GM18507 (cell line): Measurements from ENCODE around the gene ADGRB3.
"Not testable (repeated sequence)": the region's sequence is repeated elsewhere in the genome, so short reads cannot be mapped to it uniquely, and the experiment has no call there.

Experiments used
- DNase-seq: peaks from one replicate; pipeline ENCODE4 v3.0.0; 2011; ENCODE audit warnings: low read depth; ENCODE audit not compliant: insufficient read length; ENCODE audit errors: extremely low spot score
- FAIRE-seq: peaks from 2 replicates; lab custom pipeline; 2011; peaks lifted over from hg19 to GRCh38; lab: Jason Lieb, UNC

Gene ADGRB3

DNA sequence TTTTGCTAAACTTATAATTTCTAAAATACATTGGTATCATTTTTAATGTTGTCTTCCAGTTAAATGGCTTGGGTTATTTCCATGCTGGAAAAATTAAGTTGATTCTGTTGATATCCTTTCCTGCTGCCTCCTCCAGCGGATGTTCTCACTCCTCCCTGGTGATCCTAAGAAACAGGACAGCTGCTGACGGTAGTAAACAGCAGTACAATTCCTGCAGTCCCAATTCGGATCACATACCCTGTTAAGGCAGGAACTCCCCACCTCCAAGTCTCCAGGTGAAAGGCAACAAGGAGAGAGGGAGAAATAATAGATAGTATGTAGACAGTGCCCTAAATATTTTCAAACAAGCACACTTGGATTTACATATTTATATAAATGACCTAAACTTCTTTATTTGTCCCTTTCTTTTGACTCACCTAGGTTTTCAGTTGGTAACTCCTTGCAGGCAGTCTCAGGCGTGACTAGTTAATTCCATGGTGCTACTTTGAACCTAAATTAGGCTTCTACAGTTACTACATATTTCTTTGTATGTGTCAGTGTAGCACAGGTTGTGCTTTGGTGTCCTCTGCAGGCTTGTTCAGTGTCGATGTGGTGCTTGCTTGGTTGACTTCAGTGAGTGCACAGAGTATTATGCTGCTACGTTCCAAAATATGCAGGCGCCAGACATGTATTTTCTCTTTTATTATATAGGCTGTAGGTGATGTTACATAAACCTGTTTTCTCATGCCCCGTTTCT is 126.0 kb downstream of the ADGRB3 start:
- no peak for DNase-seq

DNA sequence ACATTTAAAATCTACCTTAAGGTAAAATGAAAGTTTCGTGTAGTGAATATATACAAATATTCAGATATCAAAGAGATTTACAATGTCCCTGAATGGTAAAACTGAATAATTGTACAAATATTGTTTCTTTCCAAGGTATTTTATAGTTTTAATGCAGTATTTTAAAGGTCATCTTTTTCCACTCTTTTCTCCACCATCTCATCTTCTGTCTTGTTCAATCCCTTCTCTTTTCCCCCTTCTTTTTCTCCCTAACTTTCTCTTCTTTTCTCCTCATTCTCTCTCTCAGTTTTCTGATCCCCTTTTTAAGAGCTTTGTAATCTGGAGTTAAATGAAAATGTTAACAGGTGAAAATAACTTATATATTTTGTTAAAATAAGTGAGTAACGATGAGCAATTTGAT is 126.9 kb downstream of the ADGRB3 start:
- FAIRE-seq (no peak), DNase-seq (no peak)

More for the DNA sequence above, 126.0 kb downstream of the ADGRB3 start:
- no peak for FAIRE-seq

DNA sequence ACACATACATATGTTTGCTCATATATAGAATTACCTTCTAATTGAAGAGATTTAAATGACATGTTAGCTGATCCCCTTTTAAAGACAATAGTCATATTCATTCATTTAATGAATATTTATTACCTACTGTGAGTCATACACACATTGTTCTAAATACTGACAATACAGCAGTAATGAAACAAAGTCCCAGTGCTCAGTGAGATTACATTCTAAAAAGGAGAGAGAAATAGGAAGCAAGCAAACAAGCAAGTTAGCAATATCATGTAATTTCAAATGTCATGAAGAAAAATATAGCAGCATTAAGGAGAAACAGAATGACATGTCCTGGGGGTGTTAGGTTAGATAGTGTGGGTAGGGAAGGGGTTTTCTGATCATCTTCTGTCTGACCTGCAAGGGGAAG is 136.3 kb downstream of the ADGRB3 start:
- DNase-seq (no peak), FAIRE-seq (no peak)

DNA sequence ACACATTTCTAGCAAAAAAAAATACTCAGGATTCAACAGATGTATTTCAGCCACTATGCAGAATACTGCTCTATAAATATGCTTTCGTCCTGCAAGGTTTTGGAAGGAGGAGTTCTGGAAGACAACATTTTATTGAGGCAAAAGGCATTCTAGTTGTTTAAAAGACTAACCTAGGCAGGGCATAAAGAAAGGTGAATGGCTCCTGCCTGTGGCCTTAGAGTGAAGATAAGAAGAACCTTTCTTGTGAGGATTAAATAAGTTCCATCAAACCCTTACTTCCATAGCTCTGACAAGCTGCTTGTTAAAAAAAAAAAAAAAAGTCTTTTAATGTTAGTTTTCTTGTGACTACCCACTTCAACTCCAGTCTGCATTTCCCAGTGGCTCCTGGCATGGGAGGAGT is 139.8 kb downstream of the ADGRB3 start:
- FAIRE-seq (no peak), DNase-seq (no peak)

DNA sequence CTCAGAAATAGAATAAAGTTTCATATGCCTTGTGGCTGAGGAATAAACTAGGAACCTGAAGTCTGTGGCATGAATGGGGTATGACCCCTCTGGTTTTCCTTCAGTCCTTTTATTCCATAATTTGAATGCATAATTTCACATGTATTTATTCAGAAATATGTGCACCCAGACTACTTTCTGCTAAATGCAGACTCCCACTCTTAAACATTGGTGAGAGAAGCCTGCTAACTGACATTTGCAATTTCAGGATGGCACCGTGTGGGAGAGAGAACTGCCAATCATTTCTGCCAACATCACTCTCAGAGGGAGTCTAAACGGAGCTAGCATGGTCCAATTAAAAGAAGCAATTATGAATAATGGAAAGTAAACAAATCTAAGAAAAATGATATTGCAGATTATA is 141.3 kb downstream of the ADGRB3 start:
- no peak for DNase-seq
- FAIRE-seq, result no peak

DNA sequence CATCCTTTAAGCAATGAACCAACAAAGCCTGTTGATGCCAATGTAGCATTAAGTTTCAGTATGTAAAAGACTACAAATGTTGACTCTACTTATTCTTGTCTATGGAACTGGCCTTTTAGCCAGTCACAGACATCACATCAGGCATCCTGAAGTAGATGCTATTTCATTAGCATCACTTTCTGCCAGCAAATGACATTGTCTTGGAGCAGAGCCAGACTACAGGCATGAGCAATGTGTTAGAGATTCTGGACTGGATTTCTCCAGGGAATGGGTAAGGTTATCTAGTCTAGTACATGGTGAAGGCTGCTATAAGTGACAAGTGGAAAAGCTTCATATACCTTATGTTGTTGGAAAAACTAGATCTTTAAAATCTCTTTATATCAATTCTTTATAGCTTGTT is 142.9 kb downstream of the ADGRB3 start:
- no peak for DNase-seq
- no peak for FAIRE-seq

DNA sequence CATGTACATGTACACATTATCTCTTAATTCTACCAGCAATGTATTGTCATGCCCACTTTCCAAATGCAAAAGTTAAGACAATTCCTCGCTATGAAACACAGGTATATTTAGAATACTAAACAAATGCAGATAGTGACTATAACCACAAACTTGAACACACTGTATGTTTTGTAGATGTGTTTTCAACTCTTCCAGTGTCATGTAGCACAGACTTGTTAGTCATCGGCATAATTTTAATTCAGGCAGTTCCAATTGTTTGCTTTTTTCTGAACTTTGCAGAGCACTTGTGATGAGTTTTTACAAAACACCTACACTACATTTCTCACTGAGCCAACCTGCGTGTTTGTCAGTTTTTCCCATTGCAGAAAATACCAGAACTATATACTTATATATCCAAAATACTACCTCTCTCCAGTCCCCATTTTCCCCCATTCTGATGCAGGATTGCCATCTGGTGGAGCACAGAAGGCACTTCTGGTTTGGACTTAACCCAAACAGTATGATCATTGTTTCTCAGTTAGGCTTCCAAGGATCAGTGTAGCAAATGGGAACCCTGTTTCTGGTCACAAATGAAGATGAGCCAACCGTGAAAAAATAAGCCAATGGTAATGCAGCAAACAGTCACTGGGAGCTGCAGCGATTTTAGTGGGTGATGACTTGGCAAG is 143.4 kb downstream of the ADGRB3 start:
- DNase-seq, result no peak
- no peak for FAIRE-seq

DNA sequence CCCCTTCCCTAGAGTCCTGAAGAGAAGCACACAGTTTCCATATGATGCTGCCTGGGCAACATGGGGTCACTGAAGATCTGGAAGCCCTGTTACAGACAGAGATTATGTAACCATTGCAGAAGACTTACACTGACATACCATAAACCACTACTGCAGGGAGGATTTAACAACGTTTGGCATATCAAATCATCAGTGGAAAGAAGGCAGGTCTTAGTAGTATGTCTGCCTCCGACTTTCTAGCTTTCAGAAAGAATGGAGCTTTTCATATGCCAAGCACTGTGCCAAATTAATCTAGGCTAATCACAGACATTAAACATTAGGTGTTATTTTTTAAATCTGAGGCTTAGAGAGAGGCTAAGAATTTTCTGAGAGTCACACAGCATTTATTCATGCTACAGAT is 144.3 kb downstream of the ADGRB3 start:
- DNase-seq (no peak), FAIRE-seq (no peak)

DNA sequence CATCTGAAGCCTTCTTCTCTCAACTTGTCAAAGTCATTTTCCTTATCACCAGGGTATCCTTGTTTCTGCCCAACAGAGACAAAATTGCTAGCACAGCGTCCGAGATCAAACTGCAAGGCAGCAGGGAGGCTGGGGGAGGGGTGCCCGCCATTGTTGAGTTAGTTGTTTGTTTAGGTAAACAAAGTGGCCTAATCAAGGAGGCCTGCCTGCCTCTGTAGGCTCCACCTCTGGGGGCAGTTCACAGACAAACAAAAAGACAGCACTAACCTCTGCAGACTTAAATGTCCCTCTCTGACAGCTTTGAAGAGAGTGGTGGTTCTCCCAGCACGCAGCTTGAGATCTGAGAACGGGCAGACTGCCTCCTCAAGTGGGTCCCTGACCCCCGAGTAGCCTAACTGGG is 155.0 kb downstream of the ADGRB3 start:
- DNase-seq, FAIRE-seq: not testable (repeated sequence)

DNA sequence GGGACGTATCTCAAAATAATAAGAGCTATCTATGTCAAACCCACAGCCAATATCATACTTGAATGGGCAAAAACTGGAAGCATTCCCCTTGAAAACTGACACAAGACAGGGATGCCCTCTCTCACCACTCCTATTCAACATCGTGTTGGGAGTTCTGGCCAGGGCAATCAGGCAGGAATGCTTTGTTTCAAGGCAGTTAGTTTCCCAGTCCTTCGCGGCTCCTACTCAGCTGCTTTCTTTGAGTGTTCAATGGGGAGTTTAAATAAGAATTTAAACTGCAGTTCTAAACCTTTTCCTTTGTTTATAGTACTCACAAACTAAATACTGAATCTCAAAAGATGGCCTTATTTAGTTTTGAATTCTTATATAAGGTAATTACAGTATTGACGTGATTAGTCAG is 179.9 kb downstream of the ADGRB3 start:
- not testable (repeated sequence) for DNase-seq, FAIRE-seq

DNA sequence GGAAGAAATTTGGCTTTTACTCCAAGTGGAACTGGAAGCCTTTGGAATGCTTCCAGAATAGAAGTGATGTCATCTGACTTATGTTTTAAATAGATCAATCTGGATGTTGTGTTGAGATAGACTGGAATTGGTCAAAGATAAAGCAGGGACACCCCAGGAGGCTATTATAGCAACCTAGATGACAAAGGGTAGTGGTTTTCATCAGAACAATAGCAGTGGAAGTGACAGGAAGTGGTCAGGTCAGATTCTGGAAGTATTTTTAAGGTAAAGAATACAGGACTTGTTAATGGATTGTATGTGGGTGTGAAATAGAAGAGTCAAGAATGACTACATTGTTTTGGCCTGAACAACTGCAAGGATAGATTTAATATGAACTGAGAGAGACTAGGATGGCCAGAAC is 191.4 kb downstream of the ADGRB3 start:
- no peak for FAIRE-seq
- DNase-seq, result no peak

DNA sequence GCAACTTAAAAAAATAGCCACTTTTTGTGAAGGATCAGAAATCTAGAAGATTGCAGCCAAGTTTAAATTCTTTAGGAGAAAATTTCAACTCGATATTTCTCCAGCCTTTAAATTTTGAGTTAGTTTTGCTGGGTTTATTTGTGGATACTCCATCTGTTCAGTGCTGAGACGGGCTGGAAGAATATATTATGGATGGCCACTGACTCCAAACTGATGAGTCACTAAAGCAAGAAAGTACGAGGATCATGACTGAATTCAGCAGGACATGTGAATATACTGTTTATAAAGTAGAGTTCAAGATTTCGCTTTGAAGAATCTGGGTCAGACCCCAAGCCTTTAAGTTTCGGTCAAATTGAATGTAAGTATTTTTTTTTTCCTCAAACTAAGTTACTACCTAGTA is 199.5 kb downstream of the ADGRB3 start:
- DNase-seq, result no peak
- FAIRE-seq, result no peak

DNA sequence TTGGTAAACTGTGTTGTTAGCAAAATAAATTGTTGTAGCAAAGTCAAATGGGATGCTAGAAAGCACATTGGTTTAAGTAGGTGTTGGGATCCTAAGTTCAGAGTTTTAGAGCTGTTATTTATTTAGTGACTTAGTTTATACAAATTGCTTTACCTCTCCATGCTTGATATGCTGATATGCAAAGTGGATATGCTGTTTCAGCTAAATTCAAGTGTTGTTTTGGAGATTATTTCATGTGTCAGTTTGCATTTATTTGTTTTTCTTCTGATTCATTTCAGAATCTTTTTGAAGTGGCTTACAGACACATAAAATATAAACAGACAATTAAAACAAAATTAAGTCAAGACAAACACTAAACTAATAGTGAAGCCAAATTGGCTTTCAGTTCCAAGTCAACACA is 203.5 kb downstream of the ADGRB3 start:
- DNase-seq, result no peak
- FAIRE-seq, result no peak

DNA sequence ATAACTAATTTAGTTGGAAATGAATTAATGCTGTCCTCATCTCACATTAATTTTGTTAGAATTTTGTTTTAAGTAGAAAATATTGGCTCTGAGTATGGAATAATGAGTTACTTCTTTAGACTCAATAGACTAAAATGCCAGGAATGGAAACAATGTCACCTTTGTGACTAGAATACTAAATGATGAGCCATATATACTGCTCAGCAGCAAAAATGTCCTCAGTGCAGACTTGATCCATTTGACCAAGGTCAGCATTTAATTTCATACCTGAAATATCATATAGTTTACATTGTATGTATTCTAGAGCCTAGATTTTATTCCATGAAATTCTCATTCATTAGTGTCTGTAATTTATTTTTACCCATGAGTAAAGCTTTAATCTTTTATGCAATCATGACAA is 217.7 kb downstream of the ADGRB3 start:
- FAIRE-seq (no peak), DNase-seq (no peak)

DNA sequence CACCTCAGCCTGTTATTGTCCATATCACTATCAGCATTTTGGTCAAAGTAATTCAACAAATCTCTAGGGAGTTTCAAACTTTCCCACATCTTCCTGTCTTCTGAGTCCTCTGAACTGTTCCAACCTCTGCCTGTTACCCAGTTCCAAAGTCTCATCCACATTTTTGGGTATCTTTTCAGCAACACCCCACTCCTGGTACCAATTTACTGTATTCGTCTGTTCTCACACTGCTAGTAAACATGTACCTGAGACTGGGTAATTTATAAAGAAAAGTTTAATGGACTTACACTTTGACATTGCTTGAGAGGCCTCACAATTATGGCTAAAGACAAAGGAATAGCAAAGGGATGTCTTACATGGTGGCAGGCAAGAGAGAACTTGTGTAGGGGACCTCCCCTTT is 224.2 kb downstream of the ADGRB3 start:
- FAIRE-seq (no peak), DNase-seq (no peak)

DNA sequence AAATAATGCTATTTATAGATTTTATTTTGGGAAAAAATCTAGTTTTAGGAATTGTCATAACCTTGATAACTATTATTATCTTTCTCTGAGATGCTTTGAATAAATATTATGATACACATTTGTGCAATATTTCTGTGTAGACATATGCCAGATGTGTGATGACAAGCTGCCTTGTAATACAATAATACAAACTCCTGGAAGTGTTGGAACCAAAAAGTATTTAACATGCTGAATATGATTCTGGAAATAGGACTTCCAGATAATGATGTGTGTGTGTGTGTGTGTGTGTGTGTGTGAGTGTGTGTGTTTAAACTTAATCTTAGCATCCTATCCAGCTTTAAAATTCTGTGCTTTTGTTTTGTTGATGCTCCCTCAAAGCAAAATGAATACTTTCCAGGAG is 233.6 kb downstream of the ADGRB3 start:
- no peak for DNase-seq
- no peak for FAIRE-seq

DNA sequence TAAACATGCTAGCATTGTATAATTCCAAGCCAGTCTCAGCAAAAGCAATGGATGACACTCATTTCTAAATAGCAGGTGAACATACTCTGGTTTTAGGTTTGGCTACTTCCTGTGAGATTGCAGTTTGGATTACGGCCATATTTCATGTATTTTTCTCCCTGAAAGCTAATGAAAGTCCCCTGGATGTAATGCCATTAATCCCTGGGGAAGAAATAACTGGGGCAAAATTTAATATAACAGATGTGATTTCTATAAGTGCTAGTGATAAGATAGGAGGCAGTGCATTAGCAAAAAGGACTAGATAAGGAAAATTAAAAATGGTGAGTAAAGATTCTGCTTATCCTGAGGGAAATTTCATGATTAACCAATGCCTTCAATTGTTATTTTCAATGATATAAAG is 238.2 kb downstream of the ADGRB3 start:
- FAIRE-seq (no peak), DNase-seq (no peak)

DNA sequence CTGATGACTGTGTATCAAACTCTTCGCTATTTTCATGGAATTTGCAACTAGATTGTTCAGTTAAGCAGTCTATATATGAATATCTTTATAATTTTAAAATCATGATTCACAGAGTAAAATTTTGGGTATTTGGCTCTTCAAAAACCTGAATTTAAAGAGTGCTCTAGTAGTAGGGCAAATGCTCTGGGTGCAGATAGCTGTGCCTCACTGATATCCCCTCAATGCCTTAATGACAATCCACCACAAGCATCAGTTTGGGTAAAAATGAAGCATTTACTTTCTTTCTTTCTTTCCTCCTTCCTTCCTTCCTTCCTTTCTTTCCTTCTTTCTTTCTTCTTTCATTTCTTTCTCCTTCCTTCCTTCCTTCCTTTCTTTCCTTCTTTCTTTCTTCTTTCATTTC is 239.7 kb downstream of the ADGRB3 start:
- DNase-seq (no peak), FAIRE-seq (no peak)

DNA sequence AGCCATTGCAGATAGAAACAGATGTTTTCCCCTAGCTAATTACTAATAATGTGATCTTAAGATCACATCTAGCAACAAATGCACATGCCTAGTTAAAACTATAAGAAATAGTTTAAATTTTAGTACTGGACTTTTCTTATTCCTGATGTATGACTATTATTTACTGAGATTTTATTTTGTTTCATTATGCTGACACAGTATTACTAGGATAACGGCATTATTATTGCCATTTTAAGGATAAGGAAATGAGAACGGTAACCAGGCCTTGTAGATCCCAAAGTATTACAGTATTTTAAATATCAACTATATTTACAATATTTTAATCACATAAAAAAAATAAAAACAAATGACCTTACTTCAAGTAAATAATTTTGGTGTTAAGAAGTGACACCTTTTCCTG is 240.3 kb downstream of the ADGRB3 start:
- no peak for FAIRE-seq
- no peak for DNase-seq

DNA sequence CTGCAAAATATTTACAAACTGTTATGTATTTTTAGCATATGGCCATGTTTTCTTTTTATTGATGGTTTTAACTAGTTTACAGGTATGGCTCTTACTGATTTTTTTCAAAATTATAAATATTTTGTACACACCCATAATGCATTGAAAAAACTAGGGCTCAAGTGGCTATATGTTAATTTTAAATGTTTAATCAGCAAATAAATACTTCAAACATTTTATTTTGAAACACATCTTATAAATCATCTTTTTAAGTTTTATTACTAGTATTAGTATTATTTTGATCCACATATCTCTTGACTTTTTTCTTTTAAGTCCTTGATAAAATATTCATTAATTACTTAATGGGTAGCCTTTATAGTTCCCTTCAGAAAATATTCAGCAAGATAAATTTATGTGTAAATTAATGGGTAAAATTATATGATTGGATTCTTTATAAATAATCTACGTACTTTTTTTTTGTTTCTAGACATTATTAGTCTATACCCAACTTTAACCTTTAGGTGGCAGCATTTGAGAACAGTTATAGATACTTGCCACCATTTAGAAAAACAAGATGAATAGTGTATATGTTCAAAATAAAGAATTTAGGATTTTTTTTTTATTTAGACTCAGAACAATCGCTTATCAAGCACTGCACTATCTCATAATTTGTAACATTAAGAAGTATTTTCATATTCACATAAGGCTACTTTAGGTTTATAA is 241.9 kb downstream of the ADGRB3 start:
- no peak for FAIRE-seq
- no peak for DNase-seq
